Ishikawa (cell line): ENCODE results near the gene GOLGA5.

Experiments
- CEBPB ChIP-seq: IDR thresholded peaks from 2 replicates; pipeline ENCODE4 v1.6.1; 2012
- RAD21 ChIP-seq: IDR thresholded peaks from 2 replicates; pipeline ENCODE4 v1.6.1; 2012; ENCODE audit warnings: low read depth
- REST ChIP-seq: IDR thresholded peaks from 2 replicates; pipeline ENCODE4 v1.6.1; 2012; ENCODE audit warnings: low read depth, mild to moderate bottlenecking
- TAF1 ChIP-seq: IDR thresholded peaks from 2 replicates; pipeline ENCODE4 v1.6.1; 2012; ENCODE audit warnings: low read depth, mild to moderate bottlenecking
- TCF12 ChIP-seq: IDR thresholded peaks from 2 replicates; pipeline ENCODE4 v1.6.1; 2012; ENCODE audit warnings: low read depth
- USF1 ChIP-seq: IDR thresholded peaks from 2 replicates; pipeline ENCODE4 v1.6.1; 2012

- TF ChIP-seq RAD21 (no peak), TCF12 (no peak), TAF1 (no peak), REST (no peak), USF1 (no peak), CEBPB (no peak)
Observed at GRCh38 chr14:92819011-92819597, 25.0 kb downstream of the GOLGA5 start.
